ENCODE results near the gene ZNF440.
"Not testable (repeated sequence)": the region's sequence is repeated elsewhere in the genome, so short reads cannot be mapped to it uniquely, and the experiment has no call there.

ZNF440 gene

GRCh38 chr19:11814029-11814699 lies at the start of gene ZNF440:
ZNF440 (plus strand) TSS chr19:11814273; CDS start chr19:11814448, 175 bp downstream.
- DNase-seq (ENCODE audit: low read depth), result peak; percentile 85

- peak; percentile 93 for DNase-seq (ENCODE audit: low read depth)
These were observed 47.2 kb upstream of the ZNF440 start, which contains the start of gene ZNF441 for GRCh38 chr19:11766597-11767591. ZNF441 (plus strand) TSS chr19:11767000; CDS start chr19:11767194, 194 bp downstream.

- no peak for DNase-seq (ENCODE audit: low read depth)
These were observed 46.4 kb upstream of the ZNF440 start for GRCh38 chr19:11767633-11768133.

GRCh38 chr19:11769995-11770394 lies 44.1 kb upstream of the ZNF440 start:
- no peak for DNase-seq (ENCODE audit: low read depth)

- not testable (repeated sequence) for DNase-seq (ENCODE audit: low read depth)
These were observed 42.6 kb upstream of the ZNF440 start for GRCh38 chr19:11771520-11771919.

GRCh38 chr19:11776669-11777068 lies 37.4 kb upstream of the ZNF440 start:
- DNase-seq (ENCODE audit: low read depth), result not testable (repeated sequence)

- no peak for DNase-seq (ENCODE audit: low read depth)
These were observed 33.5 kb upstream of the ZNF440 start for GRCh38 chr19:11780431-11781020.

- no peak for DNase-seq (ENCODE audit: low read depth)
These were observed 32.6 kb upstream of the ZNF440 start for GRCh38 chr19:11781295-11782057.

GRCh38 chr19:11783767-11784166 lies 30.3 kb upstream of the ZNF440 start:
- DNase-seq (ENCODE audit: low read depth), result no peak

GRCh38 chr19:11784356-11784755 lies 29.7 kb upstream of the ZNF440 start:
- no peak for DNase-seq (ENCODE audit: low read depth)

- no peak for DNase-seq (ENCODE audit: low read depth)
These were observed 26.5 kb upstream of the ZNF440 start for GRCh38 chr19:11787536-11787935.

GRCh38 chr19:11792942-11793341 lies 21.1 kb upstream of the ZNF440 start:
- no peak for DNase-seq (ENCODE audit: low read depth)

- DNase-seq (ENCODE audit: low read depth), result peak; percentile 72
These were observed 16.6 kb upstream of the ZNF440 start for GRCh38 chr19:11797491-11797890.

- peak; percentile 84 for DNase-seq (ENCODE audit: low read depth)
These were observed 15.4 kb upstream of the ZNF440 start, which contains the start of gene ZNF491 for GRCh38 chr19:11798391-11799330. ZNF491 (plus strand) TSS chr19:11798523; CDS start chr19:11805954, 7,431 bp downstream.

- DNase-seq (ENCODE audit: low read depth), result no peak
These were observed 7.5 kb upstream of the ZNF440 start for GRCh38 chr19:11806354-11807098.

GRCh38 chr19:11807099-11807380 lies 7.0 kb upstream of the ZNF440 start:
- no peak for DNase-seq (ENCODE audit: low read depth)

GRCh38 chr19:11813703-11814028 lies 407 bp upstream of the ZNF440 start:
- DNase-seq (ENCODE audit: low read depth), result no peak

- no peak for DNase-seq (ENCODE audit: low read depth)
These were observed 595 bp downstream of the ZNF440 start for GRCh38 chr19:11814700-11815035.

- DNase-seq (ENCODE audit: low read depth), result no peak
These were observed 7.5 kb downstream of the ZNF440 start for GRCh38 chr19:11821474-11822109.

All from activated T-cell treated with anti-CD3 and anti-CD28 coated beads for 24 hours (primary cell).